Measurements from ENCODE around the gene SLX4. TPM values are rescaled to one million over a fixed set of nuclear protein-coding genes. Genes with fewer than 3 reads are reported as not detected.

The SLX4 gene
- total and polyA plus RNA-seq, 4 donors, result 0.50 to 5.0 (median 4.5) TPM

DNA sequence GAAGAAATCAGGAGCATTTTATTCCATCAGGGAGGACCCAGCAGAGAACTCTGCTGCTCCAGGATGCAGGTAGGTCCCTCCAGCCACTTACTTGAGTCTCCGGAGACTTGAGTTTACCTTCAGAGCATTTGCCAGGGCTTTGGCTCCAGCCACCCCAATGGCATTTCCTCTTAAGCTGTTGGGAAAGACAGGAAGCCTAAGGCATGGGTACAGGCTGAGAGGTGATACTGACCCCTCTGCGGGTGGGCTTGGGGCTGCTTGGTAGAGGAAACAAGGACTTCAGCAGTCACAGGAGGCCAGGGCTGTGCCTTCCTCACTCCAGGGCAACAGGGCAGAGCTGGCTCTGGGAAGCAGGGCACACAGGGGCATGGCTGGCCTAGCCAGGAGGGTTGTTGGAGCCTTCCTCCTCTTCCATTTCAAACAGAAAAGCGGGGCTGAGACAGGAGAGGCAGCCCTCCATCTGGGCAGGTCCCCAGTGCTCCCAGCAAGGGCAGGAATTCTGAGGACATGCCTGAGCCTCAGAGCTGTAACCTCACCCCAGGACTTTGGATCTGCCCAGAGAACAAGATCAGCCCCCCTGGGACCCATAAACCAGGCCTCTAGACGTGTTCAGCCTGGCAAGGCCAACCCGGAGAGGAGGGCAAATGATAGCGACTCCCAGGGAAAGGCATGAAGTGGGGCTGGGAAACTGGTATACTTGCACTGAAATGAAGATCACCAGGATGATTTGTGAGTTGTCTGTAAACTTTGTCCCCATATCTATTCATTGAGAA is 68.6 kb downstream of the SLX4 start:
- Histone ChIP-seq H3K4me1 (ENCODE audit: control insufficient read depth in 1 of 2, insufficient read depth in 2 of 2, low read length in 2 of 2) (peaks cover 2 to 5% of the 10 kb centered on the region in 2 donors), H3K4me3 (ENCODE audit: low read length in 2 of 2) (no peak overlapping the region), H3K36me3 (ENCODE audit: control insufficient read depth in 1 of 2, insufficient read depth in 2 of 2, low read length in 1 of 2) (no peaks in the 10 kb centered on the region), H3K27me3 (ENCODE audit: control insufficient read depth in 1 of 2, insufficient read depth in 2 of 2, low read length in 1 of 2) (no peaks in the 10 kb centered on the region), H3K9me3 (ENCODE audit: control insufficient read depth, low read length) (no peaks in the 10 kb centered on the region), H3K27ac (ENCODE audit: low read depth in 1 of 2, low read length in 2 of 2) (peak overlapping the region; percentile 53 to 82)
- 15 to 19% methylated on average over 6 of the region's 6 CpGs for WGBS, 2 donors
- intact Hi-C loops (cut with DNase I), result no loop called here
- DNase-seq (no peak), ATAC-seq (ENCODE audit: low FRiP score) (peak; percentile 34)

DNA sequence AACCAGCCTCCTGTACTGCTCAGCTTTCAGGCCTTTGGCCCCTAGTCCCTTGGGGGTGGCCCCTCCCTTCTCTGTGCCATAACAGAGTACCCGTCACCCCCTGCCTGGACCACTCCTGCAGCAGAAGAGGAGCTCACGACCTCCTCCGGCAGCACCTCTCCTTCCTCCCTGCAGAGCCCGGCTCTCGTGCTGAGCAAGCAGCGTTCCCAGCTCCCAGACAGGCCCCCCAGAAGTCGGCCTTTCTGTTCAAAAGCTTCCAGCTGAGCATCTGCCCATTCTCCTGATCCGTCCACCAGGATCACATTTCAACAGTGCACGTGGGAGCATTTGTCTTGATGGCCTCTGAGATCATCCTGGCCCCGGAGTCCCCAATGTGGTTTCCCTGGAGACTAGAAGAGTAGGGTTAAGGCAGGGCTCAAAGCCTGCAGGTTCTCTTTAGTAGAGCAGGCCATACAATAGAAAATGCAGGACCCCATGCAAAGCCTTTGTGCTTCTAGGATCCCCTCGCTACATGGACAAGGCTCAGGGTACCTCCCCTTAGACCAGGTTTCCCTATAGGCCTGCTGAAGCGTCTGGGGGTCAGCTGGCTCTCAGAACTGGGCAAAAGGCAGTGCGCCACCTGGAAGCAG is 69.8 kb downstream of the SLX4 start:
- intact Hi-C loops (cut with DNase I), result no loop called here
- 87 to 88% methylated on average over 13 of the region's 13 CpGs for WGBS, 2 donors
- ATAC-seq (ENCODE audit: low FRiP score), result no peak

DNA sequence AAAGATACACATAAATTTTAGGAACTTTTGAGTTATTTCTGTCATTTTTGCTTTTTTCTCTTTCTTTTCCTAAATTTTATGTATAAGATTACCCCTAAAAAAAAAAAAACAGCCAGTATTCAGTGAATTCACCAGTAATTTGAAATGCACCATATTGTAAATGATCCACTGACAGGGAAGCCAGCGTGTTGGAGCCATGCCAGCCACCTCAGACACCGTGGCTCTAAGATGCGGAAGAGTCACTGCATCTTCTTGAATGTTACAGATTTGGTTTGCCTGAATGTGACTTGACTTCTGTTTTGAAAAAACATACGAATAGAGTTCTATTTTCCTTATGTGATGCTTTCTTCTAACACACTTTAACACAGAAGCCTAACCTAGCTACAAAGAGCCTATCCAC is 73.2 kb downstream of the SLX4 start:
- Histone ChIP-seq H3K4me3 (ENCODE audit: low read length in 2 of 2) (no peak overlapping the region), H3K36me3 (ENCODE audit: control insufficient read depth in 1 of 2, insufficient read depth in 2 of 2, low read length in 1 of 2) (no peaks in the 10 kb centered on the region), H3K4me1 (ENCODE audit: control insufficient read depth in 1 of 2, insufficient read depth in 2 of 2, low read length in 2 of 2) (peaks cover 5 to 7% of the 10 kb centered on the region in 2 donors), H3K27ac (ENCODE audit: low read depth in 1 of 2, low read length in 2 of 2) (peak overlapping the region in 1 of 2 donors; percentile 10), H3K27me3 (ENCODE audit: control insufficient read depth in 1 of 2, insufficient read depth in 2 of 2, low read length in 1 of 2) (no peaks in the 10 kb centered on the region), H3K9me3 (ENCODE audit: control insufficient read depth, low read length) (no peaks in the 10 kb centered on the region)
- no peak for DNase-seq
- 65 to 78% methylated on average over 4 of the region's 4 CpGs for WGBS, 2 donors
- intact Hi-C loops (cut with DNase I), result loop anchor here (5.0 to 10.0 kb wide), 2 partner anchors 74 to 337 kb away; partner anchors contain the start of gene SLX4 (in 1 of the 2)
- ATAC-seq (ENCODE audit: low FRiP score), result no peak

More for the DNA sequence above, 69.8 kb downstream of the SLX4 start:
- Histone ChIP-seq H3K9me3 (ENCODE audit: control insufficient read depth, low read length) (no peaks in the 10 kb centered on the region), H3K27ac (ENCODE audit: low read depth in 1 of 2, low read length in 2 of 2) (peak overlapping the region in 1 of 2 donors; percentile 13), H3K4me3 (ENCODE audit: low read length in 2 of 2) (no peak overlapping the region), H3K4me1 (ENCODE audit: control insufficient read depth in 1 of 2, insufficient read depth in 2 of 2, low read length in 2 of 2) (peaks cover 2 to 5% of the 10 kb centered on the region in 2 donors), H3K27me3 (ENCODE audit: control insufficient read depth in 1 of 2, insufficient read depth in 2 of 2, low read length in 1 of 2) (no peaks in the 10 kb centered on the region), H3K36me3 (ENCODE audit: control insufficient read depth in 1 of 2, insufficient read depth in 2 of 2, low read length in 1 of 2) (no peaks in the 10 kb centered on the region)
- DNase-seq, result no peak

DNA sequence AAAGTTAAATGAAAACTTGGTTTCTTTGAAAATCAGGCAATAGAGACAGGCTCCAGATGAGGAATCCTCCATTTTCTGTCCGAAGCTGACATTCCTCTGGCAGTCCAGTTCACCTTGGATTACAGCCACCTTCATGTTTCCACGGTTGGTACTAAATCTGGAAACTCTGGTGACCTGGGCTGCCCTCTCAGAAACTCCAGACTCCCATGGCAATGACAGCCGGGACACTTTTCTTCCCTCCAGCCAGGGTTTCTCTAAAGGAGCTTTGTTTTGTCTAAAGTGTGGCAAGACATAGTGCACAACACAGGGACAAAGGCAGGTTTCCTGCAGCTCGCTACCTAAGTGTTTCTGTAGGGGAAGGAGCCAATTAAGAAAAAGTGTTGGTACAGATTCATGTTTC is 74.6 kb downstream of the SLX4 start:
- H3K36me3 ChIP-seq (ENCODE audit: control insufficient read depth in 1 of 2, insufficient read depth in 2 of 2, low read length in 1 of 2), result no peaks in the 10 kb centered on the region
- 2 to 8% methylated on average over 4 of the region's 4 CpGs for WGBS, 2 donors
- ATAC-seq (ENCODE audit: low FRiP score) (peak; percentile 40), DNase-seq (no peak)
- peak overlapping the region; percentile 63 to 77 for H3K27ac ChIP-seq (ENCODE audit: low read depth in 1 of 2, low read length in 2 of 2)
- no peak overlapping the region for H3K4me3 ChIP-seq (ENCODE audit: low read length in 2 of 2)
- intact Hi-C loops (cut with DNase I), result loop anchor here (2.0 to 10.0 kb wide), 3 partner anchors 74 to 338 kb away; partner anchors contain the start of gene SLX4 (in 2 of the 2)
- H3K9me3 ChIP-seq (ENCODE audit: control insufficient read depth, low read length), result no peaks in the 10 kb centered on the region
- H3K4me1 ChIP-seq (ENCODE audit: control insufficient read depth in 1 of 2, insufficient read depth in 2 of 2, low read length in 2 of 2), result peaks cover 0 to 5% of the 10 kb centered on the region in 2 donors
- H3K27me3 ChIP-seq (ENCODE audit: control insufficient read depth in 1 of 2, insufficient read depth in 2 of 2, low read length in 1 of 2), result no peaks in the 10 kb centered on the region

DNA sequence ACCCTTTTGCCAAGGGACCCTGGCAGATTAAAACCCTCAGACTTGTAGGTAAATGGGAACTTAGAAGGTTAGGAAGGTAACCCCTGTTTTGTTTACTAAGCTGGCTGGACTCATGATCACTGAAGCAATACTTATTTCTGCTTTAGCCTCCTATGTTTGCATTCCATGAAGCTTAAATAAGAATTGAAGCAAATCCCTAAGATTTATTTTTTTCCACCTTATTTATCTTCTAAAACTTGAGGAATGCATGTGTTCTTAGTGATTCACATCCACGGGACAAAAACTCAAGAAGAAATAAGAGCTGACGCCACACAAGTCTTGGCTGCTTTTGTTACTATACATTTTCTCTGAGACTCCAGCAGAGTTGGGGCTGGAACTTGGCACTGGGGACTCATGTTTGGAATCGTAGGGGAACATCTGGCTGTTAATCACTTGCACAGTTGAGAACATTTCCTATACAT is 75.1 kb downstream of the SLX4 start:
- no peak for ATAC-seq (ENCODE audit: low FRiP score)
- DNase-seq, result no peak
- H3K27me3 ChIP-seq (ENCODE audit: control insufficient read depth in 1 of 2, insufficient read depth in 2 of 2, low read length in 1 of 2), result no peaks in the 10 kb centered on the region
- no peak overlapping the region for H3K4me3 ChIP-seq (ENCODE audit: low read length in 2 of 2)
- 4 to 12% methylated on average over 3 of the region's 3 CpGs for WGBS, 2 donors
- peaks cover 0 to 5% of the 10 kb centered on the region in 2 donors for H3K4me1 ChIP-seq (ENCODE audit: control insufficient read depth in 1 of 2, insufficient read depth in 2 of 2, low read length in 2 of 2)
- intact Hi-C loops (cut with DNase I), result loop anchor here (2.0 to 10.0 kb wide), 3 partner anchors 74 to 338 kb away; partner anchors contain the start of gene SLX4 (in 2 of the 2)
- no peaks in the 10 kb centered on the region for H3K9me3 ChIP-seq (ENCODE audit: control insufficient read depth, low read length)
- peak overlapping the region; percentile 89 to 91 for H3K27ac ChIP-seq (ENCODE audit: low read depth in 1 of 2, low read length in 2 of 2)
- no peaks in the 10 kb centered on the region for H3K36me3 ChIP-seq (ENCODE audit: control insufficient read depth in 1 of 2, insufficient read depth in 2 of 2, low read length in 1 of 2)

DNA sequence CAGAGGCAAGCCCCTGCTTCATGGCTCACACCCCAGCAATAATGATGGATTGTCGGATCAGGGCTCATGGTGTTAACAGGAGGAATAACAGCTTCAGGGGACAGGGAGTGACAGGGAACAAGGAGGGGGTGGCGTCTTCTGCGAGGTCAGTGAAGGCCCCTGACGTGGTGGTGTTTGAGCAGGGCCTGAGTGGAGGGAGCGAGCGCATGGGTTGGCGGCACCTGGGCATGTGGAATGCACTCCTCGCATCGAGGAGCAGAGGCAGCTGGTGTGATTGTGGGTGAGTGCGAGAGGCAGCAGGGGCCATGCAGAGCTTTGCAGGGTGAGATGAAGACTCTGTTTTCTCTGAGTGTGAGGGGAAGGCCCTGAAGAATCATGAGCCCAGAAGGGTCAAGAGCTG is 77.3 kb downstream of the SLX4 start:
- no peak for ATAC-seq (ENCODE audit: low FRiP score)
- DNase-seq, result no peak
- peaks cover 0 to 3% of the 10 kb centered on the region in 2 donors for H3K36me3 ChIP-seq (ENCODE audit: control insufficient read depth in 1 of 2, insufficient read depth in 2 of 2, low read length in 1 of 2)

DNA sequence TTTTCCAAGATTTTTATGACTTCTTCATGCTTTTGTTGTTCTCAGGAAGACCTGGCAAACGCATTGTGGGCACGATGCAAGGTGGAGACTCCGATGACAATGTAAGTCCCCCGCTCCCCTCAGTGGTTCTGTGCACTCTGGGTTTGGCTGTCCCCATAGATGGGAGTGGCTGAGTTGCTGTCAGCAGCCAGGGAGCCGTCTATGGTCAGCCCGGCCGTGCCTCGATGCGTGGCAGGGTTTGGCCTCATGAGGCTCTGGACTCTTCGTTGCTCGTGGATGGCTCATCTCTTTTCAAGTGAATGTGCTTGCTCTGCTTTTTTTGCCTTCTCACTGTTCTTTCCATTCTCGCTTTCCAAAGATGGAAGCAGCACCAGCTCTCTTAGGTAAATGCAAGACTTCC is 78.7 kb downstream of the SLX4 start:
- H3K9me3 ChIP-seq (ENCODE audit: control insufficient read depth, low read length), result no peaks in the 10 kb centered on the region
- no peaks in the 10 kb centered on the region for H3K27me3 ChIP-seq (ENCODE audit: control insufficient read depth in 1 of 2, insufficient read depth in 2 of 2, low read length in 1 of 2)
- no peak overlapping the region for H3K4me3 ChIP-seq (ENCODE audit: low read length in 2 of 2)
- ATAC-seq (ENCODE audit: low FRiP score) (no peak), DNase-seq (no peak)
- H3K36me3 ChIP-seq (ENCODE audit: control insufficient read depth in 1 of 2, insufficient read depth in 2 of 2, low read length in 1 of 2), result peaks cover 0 to 3% of the 10 kb centered on the region in 2 donors
- peaks cover 0 to 5% of the 10 kb centered on the region in 2 donors for H3K4me1 ChIP-seq (ENCODE audit: control insufficient read depth in 1 of 2, insufficient read depth in 2 of 2, low read length in 2 of 2)
- intact Hi-C loops (cut with DNase I), result loop anchor here (10.0 kb wide), 1 partner anchor 342 kb away; no protein-coding TSS in a partner anchor
- 90 to 91% methylated on average over 12 of the region's 12 CpGs for WGBS, 2 donors
- no peak overlapping the region for H3K27ac ChIP-seq (ENCODE audit: low read depth in 1 of 2, low read length in 2 of 2)

More for the DNA sequence above, 77.3 kb downstream of the SLX4 start:
- Histone ChIP-seq H3K27me3 (ENCODE audit: control insufficient read depth in 1 of 2, insufficient read depth in 2 of 2, low read length in 1 of 2) (no peaks in the 10 kb centered on the region), H3K27ac (ENCODE audit: low read depth in 1 of 2, low read length in 2 of 2) (no peak overlapping the region), H3K4me1 (ENCODE audit: control insufficient read depth in 1 of 2, insufficient read depth in 2 of 2, low read length in 2 of 2) (peaks cover 0 to 5% of the 10 kb centered on the region in 2 donors), H3K9me3 (ENCODE audit: control insufficient read depth, low read length) (no peaks in the 10 kb centered on the region), H3K4me3 (ENCODE audit: low read length in 2 of 2) (no peak overlapping the region)
- 93 to 94% methylated on average over 10 of the region's 10 CpGs for WGBS, 2 donors
- intact Hi-C loops (cut with DNase I), result loop anchor here (10.0 kb wide), 1 partner anchor 341 kb away; no protein-coding TSS in a partner anchor

Measured in aorta (tissue), 5 donors.